Measurements from ENCODE around the gene SLC16A9.
"Not testable (repeated sequence)": the region's sequence is repeated elsewhere in the genome, so short reads cannot be mapped to it uniquely, and the experiment has no call there.

Gene SLC16A9, protein sequence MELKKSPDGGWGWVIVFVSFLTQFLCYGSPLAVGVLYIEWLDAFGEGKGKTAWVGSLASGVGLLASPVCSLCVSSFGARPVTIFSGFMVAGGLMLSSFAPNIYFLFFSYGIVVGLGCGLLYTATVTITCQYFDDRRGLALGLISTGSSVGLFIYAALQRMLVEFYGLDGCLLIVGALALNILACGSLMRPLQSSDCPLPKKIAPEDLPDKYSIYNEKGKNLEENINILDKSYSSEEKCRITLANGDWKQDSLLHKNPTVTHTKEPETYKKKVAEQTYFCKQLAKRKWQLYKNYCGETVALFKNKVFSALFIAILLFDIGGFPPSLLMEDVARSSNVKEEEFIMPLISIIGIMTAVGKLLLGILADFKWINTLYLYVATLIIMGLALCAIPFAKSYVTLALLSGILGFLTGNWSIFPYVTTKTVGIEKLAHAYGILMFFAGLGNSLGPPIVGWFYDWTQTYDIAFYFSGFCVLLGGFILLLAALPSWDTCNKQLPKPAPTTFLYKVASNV

DNA sequence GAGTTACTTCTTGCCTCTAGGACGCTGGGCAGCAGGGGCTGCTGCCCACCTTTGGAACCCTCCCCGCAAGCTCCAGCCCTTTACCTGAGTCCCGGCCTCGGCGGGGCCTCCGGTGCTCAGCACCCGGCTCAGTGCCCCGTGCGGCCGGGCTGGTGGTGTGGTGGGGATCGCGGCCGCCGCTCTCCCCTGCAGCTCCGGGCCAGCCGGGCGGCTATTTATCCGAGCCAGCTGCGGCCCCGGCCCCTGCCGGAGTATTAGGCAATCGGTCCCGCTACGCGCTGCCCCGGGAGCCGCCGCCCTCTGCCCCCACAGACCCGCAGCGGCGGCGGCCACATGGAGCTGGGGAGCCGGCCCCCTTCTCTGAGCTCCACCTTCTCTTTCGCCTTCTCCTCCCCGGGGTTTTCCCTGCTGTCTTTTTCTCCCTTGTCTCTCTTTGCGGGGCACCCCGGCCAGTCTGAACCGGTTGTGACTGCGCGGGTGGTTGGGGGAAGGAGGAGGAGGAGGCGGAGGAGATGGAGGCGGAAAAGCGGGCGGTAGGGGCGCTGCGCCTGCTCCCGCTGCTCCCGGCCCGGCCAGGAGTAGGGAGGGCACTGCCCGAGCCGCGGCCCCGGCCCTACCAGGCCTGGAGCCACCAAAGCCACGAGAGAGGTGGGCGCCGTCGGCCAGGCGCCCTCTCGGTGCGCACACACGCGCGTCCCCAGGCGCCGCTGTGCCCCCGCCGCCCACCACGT, at the start of gene SLC16A9:
SLC16A9 (minus strand) TSS at position 456 of the 731 bp plus-strand sequence. CDS start 25,559 bp downstream, outside the sequence.
- peak; percentile 64 for DNase-seq (ENCODE audit: low spot score)

DNA sequence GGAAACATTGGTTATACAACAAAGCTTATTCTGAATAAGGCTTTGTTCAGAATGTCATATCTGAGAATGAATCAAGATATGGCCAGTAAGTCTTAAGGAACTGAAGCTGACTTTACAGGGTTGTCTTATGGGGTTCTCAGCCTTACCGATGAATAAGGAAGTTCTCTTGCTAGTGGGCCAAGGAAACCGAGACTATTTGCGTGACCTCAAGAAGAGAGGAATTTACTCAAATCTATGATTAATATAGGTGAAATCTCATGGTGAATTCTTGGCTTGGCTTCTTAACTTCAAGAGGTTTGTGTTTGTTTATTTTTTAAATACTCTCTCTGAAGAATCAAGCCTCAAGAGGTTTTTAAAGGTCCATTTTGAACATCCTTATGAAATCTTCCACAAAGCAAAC, 48.3 kb upstream of the SLC16A9 start:
- DNase-seq (ENCODE audit: low spot score): peak; percentile 12

DNA sequence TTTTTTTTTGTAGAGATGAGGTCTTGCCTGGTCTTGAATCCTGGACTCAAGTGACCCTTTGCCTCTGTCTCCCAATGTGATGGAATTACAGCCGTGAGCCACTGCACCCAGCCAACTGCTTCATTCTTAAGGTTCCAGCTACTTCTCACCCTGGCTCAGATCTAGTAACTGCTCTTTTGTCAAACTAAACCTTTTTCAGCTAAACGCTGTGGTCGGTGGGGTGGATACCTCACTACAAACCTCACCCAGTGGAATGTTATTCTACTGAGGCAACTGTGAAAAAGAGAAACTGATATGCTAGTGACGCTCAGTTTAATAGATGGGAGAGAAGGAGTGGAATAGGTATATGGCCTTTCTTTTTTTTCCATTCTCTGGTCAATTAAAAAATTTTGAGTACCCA, 45.3 kb upstream of the SLC16A9 start:
- no peak for DNase-seq (ENCODE audit: low spot score)

DNA sequence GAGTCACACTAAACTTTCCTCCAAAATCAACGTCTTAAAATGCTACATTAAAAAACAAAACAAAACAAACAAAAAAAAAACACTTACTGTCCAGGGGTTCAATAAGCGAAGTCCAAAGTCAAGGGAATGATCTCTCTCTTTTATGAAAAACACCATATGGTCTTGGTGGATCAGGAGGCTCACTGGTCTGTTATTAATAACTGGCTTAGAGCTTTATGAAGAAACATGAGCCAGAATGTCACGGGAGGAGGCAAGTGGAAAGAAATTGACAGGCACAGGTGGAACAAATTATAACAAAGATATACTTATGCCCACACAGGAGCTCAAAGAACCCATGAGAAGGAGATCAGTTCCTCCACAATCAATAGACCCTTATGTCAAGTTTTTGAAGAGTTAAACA, 43.6 kb upstream of the SLC16A9 start, which contains the start of gene MRLN:
MRLN (minus strand) TSS at position 189 of the 400 bp plus-strand sequence.
- DNase-seq (ENCODE audit: low spot score): no peak

DNA sequence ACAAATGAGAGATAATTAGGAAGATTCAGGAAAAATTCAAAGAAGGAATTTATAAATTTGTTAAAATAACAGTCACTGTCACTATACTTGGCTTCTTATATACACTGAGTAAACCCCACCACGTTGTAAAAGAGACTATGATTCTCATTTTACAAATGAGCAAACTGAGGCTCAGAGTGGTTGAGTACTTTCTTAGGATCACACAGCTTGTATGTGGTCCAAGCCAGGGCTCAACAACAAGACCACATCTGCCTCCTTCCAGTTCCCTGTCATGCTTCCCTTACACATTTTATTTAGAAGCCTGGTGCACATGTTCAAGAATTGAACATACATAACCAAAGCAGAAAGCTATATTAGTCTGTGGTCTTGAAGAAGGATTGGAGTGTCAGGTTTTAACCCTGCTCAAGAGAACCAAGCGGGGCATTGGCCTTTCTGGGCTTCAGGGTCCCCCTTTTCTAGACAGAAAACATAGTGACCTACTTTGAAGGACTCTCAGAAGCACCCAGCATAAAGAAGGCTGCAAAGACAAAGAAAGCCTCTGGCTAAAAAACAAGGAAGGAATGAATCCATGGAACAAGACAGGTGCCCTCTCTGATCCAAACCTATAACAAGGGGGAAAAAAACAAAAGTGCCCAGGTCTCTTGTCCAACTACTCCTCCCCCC, 42.8 kb upstream of the SLC16A9 start:
- no peak for DNase-seq (ENCODE audit: low spot score)

DNA sequence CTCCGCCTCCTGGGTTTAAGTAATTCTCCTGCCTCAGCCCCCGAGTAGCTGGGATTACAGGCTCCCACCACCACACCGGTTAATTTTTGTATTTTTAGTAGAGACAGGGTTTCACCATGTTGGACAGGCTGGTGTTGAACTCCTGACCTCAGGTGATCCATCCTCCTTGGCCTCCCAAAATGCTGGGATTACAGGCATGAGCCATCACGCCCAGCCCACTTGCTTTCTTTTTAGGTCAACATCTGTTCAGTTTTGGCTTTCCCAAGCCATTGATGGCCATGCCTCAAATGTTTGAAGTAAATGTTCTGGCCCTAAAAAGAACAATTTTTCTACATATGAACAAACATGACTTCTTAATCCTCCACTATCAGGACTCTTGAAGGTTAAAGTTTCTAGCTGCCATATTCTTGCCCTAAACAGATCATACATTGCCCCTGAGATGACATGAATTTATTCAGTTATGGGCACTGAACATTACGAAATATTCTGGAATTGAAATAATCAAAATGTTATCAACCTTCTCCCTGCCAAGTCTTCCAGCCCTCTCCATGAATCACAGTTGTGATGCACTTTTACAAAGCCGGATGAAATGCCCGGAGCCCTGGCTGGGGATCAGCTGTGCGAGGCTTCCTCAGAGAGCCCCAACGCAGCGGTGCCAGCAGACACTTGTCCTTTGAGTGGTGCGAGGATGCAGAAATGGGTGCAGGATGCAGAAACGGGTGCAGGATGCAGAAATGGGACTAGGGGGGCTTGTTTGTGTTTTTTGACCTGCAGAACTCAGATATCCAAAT, 40.7 kb upstream of the SLC16A9 start:
- no peak for DNase-seq (ENCODE audit: low spot score)

DNA sequence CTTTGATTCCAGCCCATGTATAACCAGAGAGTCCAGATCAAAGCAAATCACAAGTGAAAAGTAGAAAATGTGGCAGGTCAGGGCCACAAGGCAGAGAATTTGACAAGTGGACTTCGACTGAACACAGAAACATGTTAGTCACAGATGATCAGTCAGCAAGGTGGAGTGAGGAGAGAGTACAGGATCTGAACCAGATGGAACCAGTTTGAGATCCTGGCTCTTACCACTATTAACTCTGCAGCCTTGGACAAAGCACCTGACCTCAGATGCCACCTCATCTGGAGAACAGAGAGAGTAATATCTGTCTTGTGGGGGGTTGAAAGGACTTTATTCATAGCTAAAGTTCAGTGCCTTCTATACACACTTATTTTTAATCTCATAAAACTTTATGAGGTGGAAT, 39.2 kb upstream of the SLC16A9 start:
- no peak for DNase-seq (ENCODE audit: low spot score)

DNA sequence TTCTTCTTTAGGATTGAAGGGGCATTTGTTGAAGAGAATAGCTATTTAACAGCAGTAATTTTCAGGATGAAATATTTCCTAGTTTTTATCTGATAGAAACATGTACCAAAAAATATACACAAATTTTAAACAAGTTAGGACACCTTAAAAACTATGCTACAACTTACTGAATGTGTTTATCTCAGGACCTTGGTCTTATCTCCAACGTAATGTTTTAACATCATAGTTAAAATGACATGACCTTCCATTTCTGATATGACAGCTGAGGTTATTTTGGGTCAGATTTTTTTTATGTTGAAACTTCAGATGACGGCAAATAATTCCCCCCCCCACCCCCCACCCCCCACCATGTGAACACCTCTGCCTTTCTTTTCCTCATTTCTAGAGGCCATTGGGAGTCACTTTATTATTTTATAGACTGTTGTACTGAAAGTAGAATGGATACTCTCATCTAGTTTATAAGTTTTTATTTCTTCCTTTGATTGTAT, 35.6 kb upstream of the SLC16A9 start:
- DNase-seq (ENCODE audit: low spot score): no peak

DNA sequence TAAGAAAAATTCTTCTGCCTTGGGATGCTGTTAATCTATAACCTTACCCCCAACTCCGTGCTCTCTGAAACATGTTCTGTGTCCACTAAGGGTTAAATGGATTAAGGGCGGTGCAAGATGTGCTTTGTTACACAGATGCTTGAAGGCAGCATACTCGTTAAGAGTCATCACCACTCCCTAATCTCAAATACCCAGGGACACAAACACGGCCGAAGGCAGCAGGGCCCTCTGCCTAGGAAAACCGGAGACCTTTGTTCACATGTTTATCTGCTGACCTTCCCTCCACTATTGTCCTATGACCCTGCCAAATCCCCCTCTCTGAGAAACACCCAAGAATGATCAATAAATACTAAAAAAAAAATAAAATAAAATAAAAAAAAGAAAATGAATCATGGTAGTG, 35.1 kb upstream of the SLC16A9 start:
- DNase-seq (ENCODE audit: low spot score): not testable (repeated sequence)

DNA sequence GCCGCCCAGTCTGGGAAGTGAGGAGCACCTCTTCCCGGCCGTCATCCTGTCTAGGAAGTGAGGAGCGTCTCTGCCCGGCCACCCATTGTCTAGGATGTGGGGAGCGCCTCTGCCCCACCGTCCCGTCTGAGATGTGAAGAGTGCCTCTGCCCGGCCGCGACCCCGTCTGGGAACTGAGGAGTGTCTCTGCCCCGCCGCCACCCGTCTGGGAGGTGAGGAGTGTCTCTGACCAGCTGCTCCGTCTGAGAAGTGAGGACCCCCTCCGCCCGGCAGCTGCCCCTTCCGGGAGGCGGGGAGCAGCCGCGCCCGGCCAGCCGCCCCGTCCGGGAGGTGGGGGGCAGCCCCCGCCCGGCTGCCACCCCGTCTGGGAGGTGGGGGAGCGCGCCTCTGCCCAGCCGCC, 34.5 kb upstream of the SLC16A9 start:
- not testable (repeated sequence) for DNase-seq (ENCODE audit: low spot score)

DNA sequence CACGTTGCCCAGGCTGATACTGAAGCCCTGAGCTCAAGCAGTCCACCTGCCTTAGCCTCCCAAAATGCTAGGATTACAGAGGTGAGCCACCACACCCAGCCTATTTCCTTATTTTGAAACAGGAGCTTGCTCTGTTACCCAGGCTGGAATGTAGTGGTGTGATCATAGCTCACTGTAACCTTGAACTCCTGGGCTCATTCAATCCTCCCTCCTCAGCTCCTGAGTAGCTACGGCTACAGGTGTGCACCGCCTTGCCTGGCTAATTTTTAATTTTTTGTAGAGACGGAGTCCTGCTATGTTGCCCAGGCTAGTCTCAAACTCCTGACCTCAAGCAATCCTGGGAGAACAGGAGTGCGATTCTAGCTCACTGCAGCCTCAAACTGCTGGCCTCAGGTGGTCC, 31.9 kb upstream of the SLC16A9 start:
- DNase-seq (ENCODE audit: low spot score): no peak

DNA sequence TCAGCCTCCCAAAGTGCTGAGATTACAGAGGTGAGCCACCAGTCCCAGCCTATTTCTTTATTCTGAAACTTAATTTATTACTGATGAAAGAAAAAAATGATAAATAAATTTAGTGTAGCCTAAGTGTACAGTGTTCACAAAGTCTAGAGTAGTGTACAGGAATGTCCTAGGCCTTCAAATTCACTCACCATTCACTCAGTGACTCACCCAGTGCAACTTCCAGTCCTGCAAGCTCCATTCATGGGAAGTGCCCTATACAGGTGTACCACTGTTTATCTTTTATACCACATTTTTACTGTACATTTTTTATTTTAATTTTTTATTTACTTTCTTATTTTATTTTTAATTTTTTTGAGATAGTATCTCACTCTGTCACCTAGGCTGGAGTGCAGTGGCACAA, 31.4 kb upstream of the SLC16A9 start:
- no peak for DNase-seq (ENCODE audit: low spot score)

DNA sequence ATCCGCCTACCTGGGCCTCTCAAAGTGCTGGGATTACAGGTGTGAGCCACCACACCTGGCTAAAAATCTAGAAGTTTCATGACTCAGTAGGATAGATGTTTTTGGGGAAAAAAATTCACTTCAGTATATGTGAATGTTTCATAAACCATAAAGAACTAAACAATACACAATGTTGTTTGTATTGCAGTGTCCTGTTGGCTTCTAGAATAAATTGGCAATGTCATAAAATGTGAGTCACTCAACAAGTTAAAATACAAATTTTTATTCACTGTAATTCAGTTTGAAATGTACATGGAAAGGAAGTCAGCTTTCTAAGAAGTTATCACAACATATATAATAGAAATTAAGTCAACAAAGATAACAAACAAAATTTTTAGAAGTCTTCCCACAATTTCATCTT, 27.1 kb upstream of the SLC16A9 start:
- no peak for DNase-seq (ENCODE audit: low spot score)

DNA sequence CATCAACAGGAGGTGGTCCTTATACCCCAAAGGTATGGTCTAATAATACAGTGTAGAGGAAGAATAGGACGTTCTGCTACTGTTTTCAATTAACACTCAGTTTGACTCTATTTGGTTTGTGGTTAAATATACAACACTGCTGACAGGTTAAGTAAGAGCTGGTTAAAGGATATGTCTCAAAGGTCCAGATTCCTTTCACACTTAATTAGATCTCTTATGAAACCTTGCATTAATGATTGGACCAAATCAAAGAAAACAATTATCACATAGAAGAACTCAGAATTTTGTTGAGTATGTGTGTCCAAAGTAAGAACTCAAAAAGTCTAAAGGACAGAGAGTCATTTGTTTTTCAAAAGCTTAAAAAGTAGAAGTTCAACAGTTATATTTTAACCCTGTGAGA, 25.6 kb upstream of the SLC16A9 start:
- DNase-seq (ENCODE audit: low spot score): no peak

DNA sequence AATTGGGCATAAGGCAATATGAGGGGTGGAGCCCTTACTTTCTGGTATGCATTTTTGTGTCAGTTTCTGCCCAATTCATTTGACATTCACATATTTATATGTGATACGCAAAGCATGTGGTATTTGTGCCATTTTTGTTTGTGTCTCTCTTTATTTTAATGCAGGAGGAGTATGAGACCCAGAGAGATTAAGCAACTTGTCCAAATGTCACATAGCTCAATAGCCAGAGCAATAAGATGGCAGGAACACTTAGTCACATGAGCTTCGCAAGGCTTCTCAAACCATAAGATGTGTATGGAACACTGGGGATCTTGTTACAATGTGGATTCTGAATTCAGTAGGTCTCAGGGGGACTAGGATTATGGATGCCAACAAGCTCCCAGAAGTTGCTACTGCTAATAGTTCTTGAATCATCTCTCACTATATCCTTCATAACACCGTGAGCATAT, 24.4 kb upstream of the SLC16A9 start:
- no peak for DNase-seq (ENCODE audit: low spot score)

DNA sequence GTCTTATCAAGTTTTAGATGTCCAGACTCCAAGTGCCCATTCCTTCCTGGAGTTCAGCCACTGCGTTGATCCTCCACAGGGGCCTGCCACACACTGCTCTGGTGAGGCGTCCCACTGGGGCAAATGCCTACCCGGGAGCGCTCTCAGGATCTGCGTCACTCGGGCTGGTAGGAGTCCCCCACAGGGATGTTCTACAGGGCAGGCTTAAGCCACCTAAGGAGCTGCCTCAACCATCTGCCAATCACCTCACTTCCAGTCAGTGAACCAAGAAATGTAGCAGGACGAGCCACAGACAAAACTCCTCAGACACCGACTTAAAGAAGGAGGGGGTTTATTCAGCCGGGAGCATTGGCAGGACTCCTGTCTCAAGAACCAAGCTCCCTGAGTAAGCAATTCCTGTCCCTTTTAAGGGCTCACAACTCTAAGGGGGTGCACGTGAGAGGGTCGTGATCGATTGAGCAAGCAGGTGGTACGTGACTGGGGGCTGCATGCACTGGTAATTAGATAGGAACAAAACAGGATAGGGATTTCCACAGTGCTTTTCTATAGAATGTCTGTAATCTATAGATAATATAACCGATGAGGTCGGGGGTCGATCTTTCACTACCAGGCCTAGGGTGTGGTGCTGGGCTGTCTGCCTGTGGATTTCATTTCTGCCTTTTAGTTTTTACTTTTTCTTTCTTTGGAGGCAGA, 23.8 kb upstream of the SLC16A9 start:
- DNase-seq (ENCODE audit: low spot score): not testable (repeated sequence)

DNA sequence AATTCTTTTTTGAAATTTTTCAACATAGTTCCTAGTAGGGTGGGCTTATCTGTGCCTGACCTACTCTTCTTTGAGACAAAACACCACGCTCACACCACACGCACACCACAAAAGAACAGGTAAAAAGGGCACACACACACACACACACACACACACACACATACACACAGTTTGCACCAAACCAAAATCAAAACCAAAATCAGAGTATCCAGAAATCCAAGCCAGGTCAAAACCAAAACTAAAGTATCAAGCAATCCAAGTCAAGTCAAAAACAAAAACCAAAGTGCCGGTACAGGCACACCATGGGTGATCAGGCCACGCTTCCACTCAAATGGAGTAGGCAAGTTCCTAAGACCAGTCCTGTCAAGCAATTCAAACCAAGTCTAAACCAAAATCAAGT, 23.2 kb upstream of the SLC16A9 start:
- DNase-seq (ENCODE audit: low spot score): not testable (repeated sequence)

DNA sequence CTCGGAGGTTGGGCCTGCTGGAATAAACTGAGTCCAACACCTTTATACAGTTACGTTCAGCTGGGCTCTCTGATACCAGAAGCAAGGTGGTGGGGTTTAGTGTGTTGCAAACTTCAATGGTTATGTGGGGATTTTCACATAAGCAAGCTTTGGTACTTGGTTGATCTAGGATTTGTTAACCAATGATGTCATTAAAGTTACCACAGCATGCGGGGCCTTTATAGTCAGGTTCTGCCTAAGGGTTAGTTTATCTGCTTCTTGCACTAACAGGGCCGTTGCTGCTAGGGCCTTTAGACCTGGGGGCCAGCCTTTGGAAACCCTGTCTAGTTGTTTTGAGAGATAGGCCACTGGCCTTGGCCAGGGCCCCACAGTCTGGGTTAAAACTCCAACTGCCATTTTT, 19.5 kb upstream of the SLC16A9 start:
- not testable (repeated sequence) for DNase-seq (ENCODE audit: low spot score)

DNA sequence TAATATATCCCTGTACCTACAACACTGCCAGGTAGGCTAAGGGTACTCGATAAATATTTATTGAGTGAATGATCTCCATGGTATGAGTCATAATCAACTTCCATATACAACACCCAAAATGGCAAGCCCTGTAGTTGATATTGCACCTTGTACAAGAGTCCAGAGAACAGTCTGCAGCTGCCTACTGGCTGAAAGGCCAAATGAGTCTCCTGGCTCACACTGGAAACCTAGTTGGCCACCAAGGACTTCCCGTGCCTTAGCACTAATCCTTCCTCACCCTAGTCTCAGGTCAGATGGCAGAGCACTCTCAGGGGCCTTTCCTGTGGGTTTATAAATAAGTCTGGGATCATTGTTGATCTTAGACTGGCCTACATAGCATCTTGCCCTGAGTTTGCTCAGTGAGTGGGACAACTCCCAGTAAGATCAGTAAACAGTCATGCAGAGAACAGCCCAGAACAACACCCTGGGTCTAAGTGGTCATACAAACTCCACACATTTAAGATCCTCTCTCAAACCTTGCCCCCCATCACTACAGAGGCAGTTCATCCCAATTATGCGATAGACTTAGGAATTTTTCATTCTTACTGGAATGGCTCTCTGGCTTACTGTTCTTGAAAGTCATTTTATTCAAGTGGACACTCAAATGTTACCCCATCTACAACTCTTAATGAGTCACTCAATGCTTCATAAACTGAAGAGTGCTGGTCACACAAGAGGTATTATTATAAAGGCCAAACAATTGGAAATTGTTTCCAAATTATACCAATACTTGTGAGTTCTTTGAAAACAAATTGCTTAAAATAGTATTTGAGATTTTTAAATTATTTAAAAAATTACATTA, 14.7 kb upstream of the SLC16A9 start:
- DNase-seq (ENCODE audit: low spot score): no peak

DNA sequence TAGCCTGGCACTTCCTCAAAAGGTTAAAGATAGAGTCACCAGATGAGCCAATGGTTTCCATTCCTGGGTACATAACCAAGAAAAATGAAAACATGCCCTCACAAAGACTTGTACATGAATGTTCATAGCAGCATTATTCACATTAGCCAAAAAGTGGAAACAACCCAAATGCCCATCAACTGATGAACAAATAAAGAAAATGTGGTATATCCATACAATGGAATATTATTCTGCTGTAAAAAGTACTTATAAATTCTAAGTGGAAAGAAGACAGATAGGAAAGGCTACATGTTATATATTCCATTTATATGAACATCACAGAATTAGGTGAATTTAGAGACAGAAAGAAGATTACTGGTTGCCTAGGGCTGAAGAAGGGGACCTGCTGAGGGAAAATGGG, 10.7 kb upstream of the SLC16A9 start:
- DNase-seq (ENCODE audit: low spot score): no peak
